Muscle of back (tissue), 11 donors: Measurements from ENCODE around the gene MPP7. TPM values are rescaled to one million over a fixed set of nuclear protein-coding genes. Genes with fewer than 3 reads are reported as not detected.
A peak's percentile ranks its signal among the peaks of the same experiment; 100 is the strongest.

ENCODE experiments used
- DNase-seq, 3 donors: peaks; one replicate each; pipeline versions ENCODE4 v3.0.0 to v3.0.0-alpha.2; 2013
- polyA plus RNA-seq, 10 donors: library from polyadenylated mRNA; unstranded; fragments of 120-200 nt; gene quantifications; one replicate each; pipeline ENCODE4 v1.2.1, GENCODE V29; 2013; ENCODE audit not compliant: insufficient read length in 10 of 10

MPP7 gene
- polyA plus RNA-seq, 10 donors: 3.2 to 7.3 (median 5.2) TPM

GRCh38 chr10:28307267-28307666 lies 4.4 kb upstream of the MPP7 start:
- DNase-seq: no peak

- no peak for DNase-seq
These were observed 2.7 kb upstream of the MPP7 start for GRCh38 chr10:28305553-28305952.

GRCh38 chr10:28304032-28304571 lies 1.2 kb upstream of the MPP7 start:
- DNase-seq: no peak

- DNase-seq: peak in 1 of 3 donors; percentile 49
These were observed 739 bp downstream of the MPP7 start for GRCh38 chr10:28302012-28302637.

GRCh38 chr10:28300027-28300426 lies 2.8 kb downstream of the MPP7 start:
- DNase-seq: no peak

- DNase-seq: no peak
These were observed 3.9 kb downstream of the MPP7 start for GRCh38 chr10:28298951-28299350.

- no peak for DNase-seq
These were observed 6.8 kb downstream of the MPP7 start for GRCh38 chr10:28296023-28296422.

- DNase-seq: peak in 2 of 3 donors; percentile 36 to 51
These were observed 7.5 kb downstream of the MPP7 start for GRCh38 chr10:28295336-28295735.

GRCh38 chr10:28294809-28295208 lies 8.1 kb downstream of the MPP7 start:
- DNase-seq: no peak

GRCh38 chr10:28294169-28294532 lies 8.7 kb downstream of the MPP7 start:
- no peak for DNase-seq

- no peak for DNase-seq
These were observed 9.4 kb downstream of the MPP7 start for GRCh38 chr10:28293236-28294168.

- DNase-seq: peak in 1 of 3 donors; percentile 36
These were observed 11.0 kb downstream of the MPP7 start for GRCh38 chr10:28291881-28292297.

- no peak for DNase-seq
These were observed 17.0 kb downstream of the MPP7 start for GRCh38 chr10:28285816-28286215.

- DNase-seq: no peak
These were observed 18.7 kb downstream of the MPP7 start for GRCh38 chr10:28284126-28284525.

- DNase-seq: no peak
These were observed 19.6 kb downstream of the MPP7 start for GRCh38 chr10:28283251-28283650.

GRCh38 chr10:28282336-28282735 lies 20.5 kb downstream of the MPP7 start:
- no peak for DNase-seq

GRCh38 chr10:28281726-28282315 lies 21.0 kb downstream of the MPP7 start:
- DNase-seq: no peak

GRCh38 chr10:28280652-28281051 lies 22.2 kb downstream of the MPP7 start:
- DNase-seq: peak in 1 of 3 donors; percentile 21

GRCh38 chr10:28279878-28280277 lies 23.0 kb downstream of the MPP7 start:
- DNase-seq: no peak

GRCh38 chr10:28278842-28279241 lies 24.0 kb downstream of the MPP7 start:
- DNase-seq: no peak

GRCh38 chr10:28276384-28276783 lies 26.5 kb downstream of the MPP7 start:
- DNase-seq: no peak

GRCh38 chr10:28274475-28274874 lies 28.4 kb downstream of the MPP7 start:
- no peak for DNase-seq

- no peak for DNase-seq
These were observed 29.5 kb downstream of the MPP7 start for GRCh38 chr10:28273343-28273742.
